A549 (cell line): ENCODE data around the gene SEPTIN2. TPM values are rescaled to one million over a fixed set of nuclear protein-coding genes. Genes with fewer than 3 reads are reported as not detected.
A peak's percentile ranks its signal among the peaks of the same experiment; 100 is the strongest.

ENCODE experiments used
- ATAC-seq, 2 experiments: fragments of 200-7000 bp in 1 of 2; fragments of >200 bp in 1 of 2; cut with Nextera tagmentation in 1 of 2; cut with Tn5 transposase in 1 of 2; 3 replicates each; pipeline versions ENCODE4 v1.8.0 to v1.9.1; 2018 to 2020; ENCODE audit warnings: mild to moderate bottlenecking in 1 of 2, moderate library complexity in 1 of 2
- CTCF ChIA-PET: fragments of 300-600 bp; sonication (Branson Sonifier 250); formaldehyde crosslinking; extraction: SDS; loops from one replicate; lab custom pipeline; 2021; ENCODE audit warnings: antibody characterized with exemption, inconsistent platforms; lab: Yijun Ruan, JAX
- POLR2A ChIA-PET: fragments of 350-600 bp; formaldehyde crosslinking; extraction: SDS; loops from one replicate; lab custom pipeline; 2021; ENCODE audit warnings: antibody characterized with exemption, inconsistent platforms; lab: Yijun Ruan, JAX
- DNase-seq, 2 experiments: peaks; one replicate each; pipeline versions ENCODE4 v3.0.0 to v3.0.0-alpha.2; 2011 to 2016; ENCODE audit warnings: low read depth in 1 of 2, low spot score in 1 of 2
- FAIRE-seq: peaks from 2 replicates; lab custom pipeline; 2011; peaks lifted over from hg19 to GRCh38; lab: Jason Lieb, UNC
- H3K27ac ChIP-seq, 2 experiments: fragments of >200 bp; sonication (Bioruptor Twin); formaldehyde crosslinking; 3 replicates each; pipeline ENCODE4 v1.5.1; 2016 to 2017
- H3K4me1 ChIP-seq: fragments of >200 bp; sonication (Bioruptor Twin); formaldehyde crosslinking; 3 replicates; pipeline ENCODE4 v1.6.1; 2016
- H3K4me2 ChIP-seq: fragments of >200 bp; sonication (Bioruptor Twin); formaldehyde crosslinking; 3 replicates; pipeline ENCODE4 v1.6.1; 2016
- H3K4me3 ChIP-seq: fragments of >200 bp; sonication (Bioruptor Twin); formaldehyde crosslinking; 3 replicates; pipeline ENCODE4 v1.5.1; 2016
- H3K9me3 ChIP-seq: fragments of >200 bp; sonication (Bioruptor Twin); formaldehyde crosslinking; 3 replicates; pipeline ENCODE4 v1.6.1; 2016
- ATOH8 ChIP-seq: fragments of 250-450 bp; sonication (Bioruptor Pico); IDR thresholded peaks from 2 replicates; pipeline ENCODE4 v1.5.0; 2020; ENCODE audit warnings: low read depth, mild to moderate bottlenecking, moderate library complexity
- BCL3 ChIP-seq: fragments of >200 bp; sonication (Bioruptor Twin); formaldehyde crosslinking; IDR thresholded peaks from 3 replicates; pipeline ENCODE4 v1.6.1; 2016
- BHLHE40 ChIP-seq: IDR thresholded peaks from 2 replicates; pipeline ENCODE4 v1.6.1; 2012; ENCODE audit warnings: low read depth, low read length, inconsistent platforms
- CBX2 ChIP-seq: fragments of 200-600 bp; sonication (generic); IDR thresholded peaks from 2 replicates; pipeline ENCODE4 v1.6.1; 2016; ENCODE audit warnings: low read depth, mild to moderate bottlenecking, borderline replicate concordance
- CEBPB ChIP-seq, 2 experiments: fragments of >200 bp in 1 of 2; sonication (Bioruptor Twin) in 1 of 2; formaldehyde crosslinking in 1 of 2; IDR thresholded peaks; 2 replicates each; pipeline ENCODE4 v1.6.1; 2012 to 2016
- CHD2 ChIP-seq: fragments of 150-350 bp; IDR thresholded peaks from 2 replicates; pipeline ENCODE4 v1.6.1; 2014; ENCODE audit warnings: low read length; ENCODE audit not compliant: partially characterized antibody
- E2F6 ChIP-seq: IDR thresholded peaks from 2 replicates; pipeline ENCODE4 v1.6.1; 2012; ENCODE audit warnings: low read depth, borderline replicate concordance
- EHMT2 ChIP-seq: fragments of 200-600 bp; sonication (generic); IDR thresholded peaks from 2 replicates; pipeline ENCODE4 v1.6.1; 2016; ENCODE audit warnings: antibody characterized with exemption, low read depth, mild to moderate bottlenecking, moderate library complexity
- ELK1 ChIP-seq: fragments of 150-350 bp; IDR thresholded peaks from 2 replicates; pipeline ENCODE4 v1.6.1; 2014; ENCODE audit warnings: low read depth, mild to moderate bottlenecking, low read length
- EP300 ChIP-seq, 2 experiments: fragments of >200 bp; sonication (Bioruptor Twin); formaldehyde crosslinking; IDR thresholded peaks; 2 replicates in 1 of 2; 3 replicates in 1 of 2; pipeline ENCODE4 v1.6.1; 2016 to 2017
- FOSB ChIP-seq: fragments of 250-450 bp; sonication (Bioruptor Pico); IDR thresholded peaks from 2 replicates; pipeline ENCODE4 v1.5.0; 2020; ENCODE audit warnings: mild to moderate bottlenecking, moderate library complexity
- GATA3 ChIP-seq: IDR thresholded peaks from 2 replicates; pipeline ENCODE4 v1.6.1; 2012; ENCODE audit warnings: borderline replicate concordance
- HEYL ChIP-seq: fragments of 250-450 bp; sonication (Bioruptor Pico); IDR thresholded peaks from 2 replicates; pipeline ENCODE4 v1.8.0; 2021; ENCODE audit warnings: mild to moderate bottlenecking, moderate library complexity
- HMGXB4 ChIP-seq: fragments of 250-450 bp; sonication (Bioruptor Pico); IDR thresholded peaks from 2 replicates; pipeline ENCODE4 v1.5.0; 2021; ENCODE audit warnings: mild to moderate bottlenecking, moderate library complexity, borderline replicate concordance
- HOXA7 ChIP-seq: fragments of 250-450 bp; sonication (Bioruptor Pico); IDR thresholded peaks from 2 replicates; pipeline ENCODE4 v1.5.0; 2020; ENCODE audit warnings: mild to moderate bottlenecking, moderate library complexity
- JUN ChIP-seq, 2 experiments: fragments of >200 bp; sonication (Bioruptor Twin); formaldehyde crosslinking; IDR thresholded peaks; 2 replicates in 1 of 2; 3 replicates in 1 of 2; pipeline ENCODE4 v1.6.1; 2016 to 2017
- KDM1A ChIP-seq: fragments of 200-600 bp; sonication (generic); IDR thresholded peaks from 2 replicates; pipeline ENCODE4 v1.6.1; 2016; ENCODE audit warnings: low read depth, mild to moderate bottlenecking
- KDM5A ChIP-seq: fragments of 200-600 bp; sonication (generic); IDR thresholded peaks from 2 replicates; pipeline ENCODE4 v1.6.1; 2016; ENCODE audit warnings: antibody characterized with exemption, mild to moderate bottlenecking
- MAFK ChIP-seq: fragments of 450-650 bp; IDR thresholded peaks from 2 replicates; pipeline ENCODE4 v1.6.1; 2014; ENCODE audit not compliant: partially characterized antibody
- MAZ ChIP-seq: fragments of 150-350 bp; IDR thresholded peaks from 2 replicates; pipeline ENCODE4 v1.6.1; 2014; ENCODE audit warnings: antibody characterized with exemption, low read depth, low read length, borderline replicate concordance
- NPAS2 ChIP-seq: fragments of 250-450 bp; sonication (Bioruptor Pico); IDR thresholded peaks from 2 replicates; pipeline ENCODE4 v1.8.0; 2022; ENCODE audit warnings: mild to moderate bottlenecking, moderate library complexity, borderline replicate concordance
- NR3C1 ChIP-seq: fragments of >200 bp; sonication (Bioruptor Twin); formaldehyde crosslinking; IDR thresholded peaks from 3 replicates; pipeline ENCODE4 v1.6.1; 2017
- PHF8 ChIP-seq: fragments of 200-600 bp; sonication (generic); IDR thresholded peaks from 2 replicates; pipeline ENCODE4 v1.6.1; 2016; ENCODE audit warnings: low read depth, mild to moderate bottlenecking, antibody characterized with exemption, moderate library complexity, borderline replicate concordance
- POLR2A ChIP-seq: IDR thresholded peaks from 2 replicates; pipeline ENCODE4 v1.6.1; 2012; ENCODE audit warnings: mild to moderate bottlenecking, low read length
- POLR2AphosphoS2 ChIP-seq: conservative IDR thresholded peaks from 2 replicates; pipeline ENCODE4 v1.6.1; 2012; ENCODE audit warnings: low read length, improper control_type of control experiment, inconsistent platforms
- SMC3 ChIP-seq: fragments of >200 bp; sonication (Bioruptor Twin); formaldehyde crosslinking; IDR thresholded peaks from 3 replicates; pipeline ENCODE4 v1.6.1; 2018; ENCODE audit warnings: inconsistent platforms
- SREBF2 ChIP-seq: fragments of 450-650 bp; IDR thresholded peaks from 2 replicates; pipeline ENCODE4 v1.6.1; 2014; ENCODE audit warnings: mild to moderate bottlenecking, moderate library complexity
- ZC3H11A ChIP-seq: fragments of 450-650 bp; IDR thresholded peaks from 2 replicates; pipeline ENCODE4 v1.6.1; 2014; ENCODE audit warnings: antibody characterized with exemption, mild to moderate bottlenecking
- ZFP36 ChIP-seq: fragments of 450-650 bp; IDR thresholded peaks from 2 replicates; pipeline ENCODE4 v1.6.1; 2014; ENCODE audit warnings: borderline replicate concordance; ENCODE audit not compliant: partially characterized antibody
- WGBS: methylation state at CpG from one replicate; pipeline ENCODE4 v1.1.6; 2017; ENCODE audit errors: missing lambda C conversion rate; 5-methylcytosine and 5-hydroxymethylcytosine counted together
- polyA plus RNA-seq, 4 experiments: library from polyadenylated mRNA; depleted of rRNA in 3 of 4; stranded (reverse); fragments of >200 nt; fragmentation: RNase III in 1 of 4; extraction: RNeasy Plus Mini Kit Qiagen cat#74134 plus additional on column Dnase treatment in 1 of 4; gene quantifications; 2 replicates in 3 of 4; 3 replicates in 1 of 4; pipeline ENCODE4 v1.2.3, GENCODE V29; 2011 to 2017

The SEPTIN2 gene
- polyA plus RNA-seq, 2 of the 4 experiments (the other 2 are of a cell fraction) = 341 to 762 TPM

GRCh38 chr2:241279413-241279812 lies 36.3 kb upstream of the SEPTIN2 start:
- no peak overlapping the region for H3K4me3 ChIP-seq
- FAIRE-seq (no peak), ATAC-seq (peak in 1 of 2 experiments; percentile 29; a peak in 2 of 6 replicates), DNase-seq (no peak)
- H3K4me2 ChIP-seq = peak overlapping the region; percentile 39; the same call in 2 of the 3 replicates
- POLR2A ChIA-PET = no interaction called here
- 77% methylated on average over 8 of the region's 8 CpGs for whole genome bisulfite sequencing
- peak overlapping the region; percentile 42 to 58; a peak in 4 of 6 replicates for H3K27ac ChIP-seq
- CTCF ChIA-PET = interaction anchor here (0.9 kb wide), 1 partner anchor 15 kb away, joined by 4 read pairs; no protein-coding TSS in a partner anchor
- H3K4me1 ChIP-seq = peaks cover 11% of the 10 kb centered on the region; the same call in 2 of the 3 replicates
- H3K9me3 ChIP-seq = no peaks in the 10 kb centered on the region
- TF ChIP-seq CEBPB (IDR thresholded peaks at IDR 0.05) (peak in 1 of 2 experiments; percentile 65; a peak in 3 of 4 replicates), SMC3 (no peak)

DNA sequence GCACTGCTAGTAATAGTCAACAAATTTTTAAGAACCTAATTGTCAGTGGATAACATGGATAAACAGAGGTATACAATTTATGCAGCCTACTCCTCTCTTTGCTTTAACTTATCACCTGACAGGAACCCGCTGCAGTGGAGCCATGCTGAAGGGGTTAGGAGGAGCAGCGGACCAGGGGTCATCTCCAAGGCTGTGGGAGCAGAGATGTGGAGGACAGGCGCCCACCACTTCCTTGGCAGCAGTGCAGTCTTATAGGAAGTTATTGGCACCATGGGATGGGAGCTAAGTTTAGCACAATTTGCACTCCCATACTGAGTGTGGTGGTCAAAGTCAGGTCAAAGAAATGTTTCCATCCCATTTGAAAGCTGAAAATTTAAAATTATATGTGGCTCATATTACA lies 35.9 kb upstream of the SEPTIN2 start:
- H3K9me3 ChIP-seq = no peaks in the 10 kb centered on the region
- peak overlapping the region; percentile 39; the same call in 2 of the 3 replicates for H3K4me2 ChIP-seq
- DNase-seq = no peak
- no peak for FAIRE-seq
- peak; percentile 13 to 24; a peak in 1 of 6 replicates for ATAC-seq
- H3K4me3 ChIP-seq = no peak overlapping the region
- H3K27ac ChIP-seq = peak overlapping the region; percentile 42 to 58; a peak in 4 of 6 replicates
- no peak for TF ChIP-seq FOSB (CRISPR knock-in tag)
- no peak for TF ChIP-seq JUN (IDR thresholded peaks at IDR 0.05)
- TF ChIP-seq BHLHE40 = no peak
- TF ChIP-seq KDM1A = no peak
- TF ChIP-seq EP300 (IDR thresholded peaks at IDR 0.05) = no peak
- TF ChIP-seq ELK1 = no peak
- TF ChIP-seq BCL3 = no peak
- no peak for TF ChIP-seq HOXA7 (CRISPR knock-in tag)
- no peak for TF ChIP-seq MAFK
- TF ChIP-seq ZC3H11A = no peak
- no peak for TF ChIP-seq NR3C1
- no peak for TF ChIP-seq PHF8
- TF ChIP-seq POLR2A = no peak
- no peak for TF ChIP-seq GATA3
- no peak for TF ChIP-seq KDM5A
- TF ChIP-seq CBX2 = no peak
- no peak for TF ChIP-seq E2F6
- WGBS = 93% methylated on average over 3 of the region's 3 CpGs
- POLR2A ChIA-PET = no interaction called here
- CTCF ChIA-PET = interaction anchor here (0.8 to 1.3 kb wide), 3 partner anchors 10 to 14 kb away, joined by 4 to 5 read pairs (median 4); no protein-coding TSS in a partner anchor
- peaks cover 15% of the 10 kb centered on the region; the same call in 2 of the 3 replicates for H3K4me1 ChIP-seq

DNA sequence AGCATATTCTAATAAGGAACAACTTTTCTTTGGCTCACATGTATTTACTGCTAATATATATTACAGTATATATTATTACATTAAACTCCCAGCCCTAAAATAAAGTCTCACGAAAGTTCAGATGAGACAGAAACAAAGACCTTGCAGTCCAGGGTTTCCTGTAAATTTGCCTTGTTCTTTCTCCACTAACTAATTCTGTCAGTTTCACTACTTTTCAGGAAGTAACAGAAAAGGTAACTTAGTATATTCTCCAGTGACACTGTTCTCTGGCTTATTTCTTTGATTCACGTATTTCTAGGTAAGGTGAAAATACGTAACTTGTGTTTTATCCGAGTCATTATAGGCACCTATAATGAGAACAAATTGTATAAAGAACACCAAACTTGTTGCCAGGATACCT lies 35.4 kb upstream of the SEPTIN2 start:
- no peak for ATAC-seq
- FAIRE-seq = no peak
- CTCF ChIA-PET = interaction anchor here (0.8 to 1.3 kb wide), 3 partner anchors 10 to 14 kb away, joined by 4 to 5 read pairs (median 4); no protein-coding TSS in a partner anchor
- no peak overlapping the region for H3K4me3 ChIP-seq
- no peak overlapping the region for H3K4me2 ChIP-seq
- H3K9me3 ChIP-seq = no peaks in the 10 kb centered on the region
- POLR2A ChIA-PET = no interaction called here
- no peak overlapping the region for H3K27ac ChIP-seq
- WGBS = 94% methylated on average over 4 of the region's 4 CpGs
- peaks cover 20% of the 10 kb centered on the region for H3K4me1 ChIP-seq
- no peak for DNase-seq
- TF ChIP-seq ZC3H11A = no peak
- no peak for TF ChIP-seq ZFP36
- no peak for TF ChIP-seq CHD2
- no peak for TF ChIP-seq MAFK
- TF ChIP-seq EHMT2 = no peak
- TF ChIP-seq NPAS2 = no peak
- TF ChIP-seq MAZ = no peak
- no peak for TF ChIP-seq SREBF2
- TF ChIP-seq KDM5A = no peak
- TF ChIP-seq POLR2AphosphoS2 = no peak
- no peak for TF ChIP-seq HEYL
- no peak for TF ChIP-seq HMGXB4 (CRISPR knock-in tag)
- TF ChIP-seq ATOH8 = no peak
